NCI-H1436 (cell line): ENCODE data around the gene NPC1L1.

Experiments used
- DNase-seq: peaks from one replicate; lab custom pipeline; 2025; lab: John Stamatoyannopoulos, UW

Gene NPC1L1

GRCh38 chr7:44541028-44541869 lies at the start of gene NPC1L1:
TSS of gene NPC1L1 (minus strand) at chr7:44541330. CDS start at chr7:44541259, 71 bp downstream.
- no peak for DNase-seq

- no peak for DNase-seq
Measured at GRCh38 chr7:44590910-44591309, 49.8 kb upstream of the NPC1L1 start.

GRCh38 chr7:44587843-44588711 lies 46.9 kb upstream of the NPC1L1 start:
- no peak for DNase-seq

GRCh38 chr7:44583146-44583865 lies 42.2 kb upstream of the NPC1L1 start:
- no peak for DNase-seq

DNA sequence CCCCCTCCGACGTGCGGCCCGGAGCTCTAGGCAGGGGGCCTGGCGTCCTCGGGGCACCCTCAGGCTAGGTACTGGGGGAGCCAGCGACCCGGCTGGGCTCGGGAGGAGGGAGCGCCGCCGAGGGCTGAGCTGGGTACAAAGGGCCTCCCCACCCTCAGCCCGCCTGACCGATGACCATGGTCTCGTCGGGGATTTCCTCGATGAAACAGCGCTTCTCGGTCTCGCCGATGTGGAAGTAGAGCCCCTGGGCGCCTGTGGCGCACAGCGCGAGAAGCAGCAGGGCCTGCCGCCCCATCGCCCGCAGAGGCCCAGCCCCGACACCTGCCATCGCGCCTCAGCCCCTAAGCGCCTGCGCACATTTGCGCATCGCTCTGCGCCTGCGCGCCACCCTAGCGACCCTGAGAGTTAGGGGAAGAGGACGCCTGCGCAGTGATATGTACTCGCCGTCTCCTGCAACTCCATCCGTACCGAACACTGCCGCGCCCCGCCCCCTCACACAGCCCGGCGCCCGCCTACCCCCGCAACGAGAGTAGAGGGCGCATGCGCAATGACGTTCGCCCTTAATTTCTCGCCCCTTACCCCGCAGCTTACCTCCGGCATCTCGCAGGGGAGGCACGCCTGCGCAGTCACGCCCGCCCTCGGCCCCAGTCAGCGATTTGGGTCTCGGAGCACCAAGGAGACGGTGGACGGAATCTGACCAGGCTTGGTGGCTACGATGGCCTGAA lies 40.9 kb upstream of the NPC1L1 start, which contains the start of gene TMED4:
TMED4 (minus strand) TSS at position 353 of the 725 bp plus-strand sequence; CDS start at position 328, 25 bp downstream.
- DNase-seq = peak; percentile 97

GRCh38 chr7:44580945-44581878 lies 40.1 kb upstream of the NPC1L1 start:
- peak; percentile 27 for DNase-seq

GRCh38 chr7:44576228-44576627 lies 35.1 kb upstream of the NPC1L1 start:
- DNase-seq = no peak

DNA sequence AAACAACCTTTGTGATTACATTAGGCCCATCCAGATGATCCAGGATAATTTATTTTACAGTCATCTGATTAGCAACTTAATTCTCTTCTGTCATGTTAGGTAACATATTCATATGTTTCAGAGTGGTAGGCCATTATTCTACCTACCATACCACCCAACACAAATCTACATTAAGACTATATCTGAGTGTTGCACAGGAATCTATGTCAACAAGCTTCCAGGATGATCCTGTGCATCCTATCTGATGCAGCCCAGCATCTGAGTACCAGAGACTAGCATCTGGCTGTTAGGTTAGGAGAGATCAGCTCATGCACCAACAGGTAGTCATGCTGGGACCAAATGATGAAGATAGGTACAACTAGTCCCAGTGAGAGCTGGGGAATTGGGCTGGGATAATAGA lies 33.9 kb upstream of the NPC1L1 start:
- no peak for DNase-seq

GRCh38 chr7:44574287-44574872 lies 33.2 kb upstream of the NPC1L1 start:
- DNase-seq = no peak

DNA sequence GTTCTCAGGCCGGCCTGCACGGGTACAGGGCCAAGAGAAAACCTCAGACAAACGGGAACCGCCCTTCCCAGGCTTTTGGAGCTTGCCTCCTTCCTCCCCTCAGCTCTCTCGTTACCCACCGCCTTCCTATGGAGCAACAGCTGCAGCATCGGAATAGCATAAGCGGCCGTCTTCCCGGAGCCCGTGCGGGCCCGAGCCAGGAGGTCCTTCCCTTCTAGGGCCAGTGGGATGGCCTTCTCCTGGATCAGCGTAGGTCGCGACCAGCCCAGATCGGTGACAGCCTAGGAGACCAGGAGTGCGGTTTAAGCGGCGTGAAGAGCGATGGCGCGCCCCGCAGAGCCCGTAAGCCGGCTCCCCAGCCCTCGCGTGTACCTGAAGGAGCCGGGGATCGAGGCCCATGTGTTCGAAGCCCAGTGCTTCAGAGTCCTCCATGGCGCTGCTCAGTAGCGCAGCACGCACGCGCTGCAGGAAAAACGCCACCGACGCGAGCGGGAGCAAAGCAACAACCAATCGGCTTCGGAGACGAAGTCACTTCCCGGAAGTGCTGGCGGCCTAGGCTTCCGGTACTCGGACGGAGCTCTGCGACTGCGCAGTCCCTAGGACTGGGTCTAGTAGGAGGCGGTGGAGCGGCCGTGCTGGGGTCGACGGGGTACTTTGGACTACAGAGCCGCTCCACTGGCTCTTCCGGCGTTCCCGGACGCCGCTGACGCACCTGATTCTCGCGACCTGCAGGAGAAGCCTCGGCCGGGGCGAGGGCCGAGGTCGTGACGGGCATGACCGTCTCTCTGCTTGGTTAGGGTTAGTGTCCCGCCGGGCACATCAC lies 32.5 kb upstream of the NPC1L1 start, which contains the start of gene DDX56:
DDX56 (minus strand) TSS at position 445 of the 823 bp plus-strand sequence; CDS start at position 432, 13 bp downstream.
- DNase-seq = peak; percentile 93

DNA sequence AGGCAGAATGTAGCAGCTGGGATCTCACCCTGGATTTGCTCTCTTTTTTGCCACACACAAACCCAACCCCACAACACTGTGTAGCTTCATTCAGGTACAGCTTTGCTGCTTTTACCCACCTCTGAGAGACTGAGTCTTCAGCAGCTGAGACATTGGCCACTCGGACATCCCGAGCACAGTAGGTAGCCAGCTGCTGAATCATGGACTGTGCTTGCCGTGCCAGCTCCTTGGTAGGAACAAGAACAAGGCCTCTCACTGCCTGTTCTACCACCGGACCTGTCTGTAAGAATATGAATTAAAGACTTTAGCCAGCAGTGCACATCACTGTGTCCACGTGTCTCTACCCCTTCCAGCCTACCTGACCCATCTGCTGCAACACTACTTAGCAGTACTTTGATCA lies 31.6 kb upstream of the NPC1L1 start:
- no peak for DNase-seq

- DNase-seq = no peak
Measured at GRCh38 chr7:44569959-44570358, 28.8 kb upstream of the NPC1L1 start.

GRCh38 chr7:44568771-44569560 lies 27.8 kb upstream of the NPC1L1 start:
- DNase-seq = no peak

DNA sequence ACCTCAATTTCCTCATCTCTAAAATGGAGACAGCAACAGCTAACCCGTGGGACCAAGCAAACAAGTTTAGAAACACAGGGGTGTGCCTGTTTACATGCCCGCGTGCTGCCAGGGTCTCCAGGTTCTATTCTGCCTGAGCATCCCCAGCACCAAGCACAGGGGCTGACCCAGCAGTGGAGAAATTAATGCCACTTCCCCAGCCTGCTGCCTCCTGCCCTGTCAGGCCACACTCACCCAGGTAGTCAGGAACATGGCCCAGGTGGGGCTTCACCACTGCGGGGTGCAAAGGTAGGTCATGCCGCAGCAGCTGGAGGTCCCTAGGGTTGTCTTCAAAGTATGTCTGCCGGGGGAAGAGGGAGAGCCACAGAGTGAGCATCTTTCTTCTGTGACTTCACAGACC lies 26.8 kb upstream of the NPC1L1 start:
- DNase-seq = no peak

DNA sequence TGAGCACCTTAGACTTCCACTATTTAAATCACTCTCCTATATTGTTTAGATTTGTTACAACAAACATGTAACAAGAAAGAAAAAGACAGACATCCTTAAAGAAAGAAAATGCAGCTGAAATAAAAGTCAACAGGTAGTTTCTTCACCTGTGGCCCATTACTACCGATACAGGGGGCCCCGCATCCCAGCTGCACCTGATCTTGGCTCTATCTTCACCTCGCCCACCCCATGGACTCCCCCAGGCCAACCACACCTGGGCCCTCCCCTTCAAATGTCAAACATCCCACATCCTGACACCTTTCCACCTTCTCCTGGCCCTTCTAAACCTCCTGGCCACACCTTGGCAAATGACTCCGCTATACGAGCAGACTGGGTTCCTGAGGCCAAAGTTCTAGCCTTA lies 25.6 kb upstream of the NPC1L1 start:
- no peak for DNase-seq

GRCh38 chr7:44565795-44566559 lies 24.8 kb upstream of the NPC1L1 start:
- DNase-seq = no peak

DNA sequence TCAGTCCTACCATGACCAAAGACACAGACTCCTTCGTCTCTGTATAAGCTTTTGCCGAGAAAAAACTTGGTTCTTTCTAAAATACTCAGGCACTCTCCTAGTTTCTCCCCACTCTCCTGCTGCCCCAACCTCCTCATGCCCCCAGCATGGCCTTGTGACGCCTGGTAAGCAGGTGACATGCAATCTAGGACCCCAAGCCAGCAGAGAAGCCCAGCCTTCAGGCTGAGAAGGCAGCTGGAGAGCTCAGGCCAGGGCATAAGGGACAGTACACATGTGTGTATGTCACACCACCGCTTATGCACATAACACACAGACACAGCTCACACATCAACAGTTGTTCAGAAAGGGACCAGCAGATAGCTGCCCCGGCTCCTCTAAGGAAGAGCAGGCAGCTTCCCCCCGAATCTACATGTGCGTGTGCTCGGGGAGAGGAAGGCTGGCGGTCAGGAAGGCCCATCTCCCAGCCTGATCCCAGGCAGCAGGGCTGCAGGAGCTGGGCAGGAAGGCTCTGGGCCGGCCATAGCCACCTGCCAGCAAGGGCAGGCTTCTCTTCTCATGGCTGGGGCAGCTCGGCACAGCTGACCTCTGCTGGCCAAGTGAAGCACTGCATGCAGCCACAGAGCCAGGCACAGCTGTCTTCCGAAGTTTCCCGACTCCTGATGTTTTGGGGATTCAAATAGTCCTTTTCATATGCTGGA lies 24.1 kb upstream of the NPC1L1 start:
- no peak for DNase-seq
